ENCODE data around the gene ZNF335. TPM values are rescaled to one million over a fixed set of nuclear protein-coding genes. Genes with fewer than 3 reads are reported as not detected.

The ZNF335 gene
- total and polyA plus RNA-seq, 2 of the 13 experiments (the other 11 are each of a cell fraction or from before 2014, with no cell fraction given) = 9.7 to 13.7 TPM

DNA sequence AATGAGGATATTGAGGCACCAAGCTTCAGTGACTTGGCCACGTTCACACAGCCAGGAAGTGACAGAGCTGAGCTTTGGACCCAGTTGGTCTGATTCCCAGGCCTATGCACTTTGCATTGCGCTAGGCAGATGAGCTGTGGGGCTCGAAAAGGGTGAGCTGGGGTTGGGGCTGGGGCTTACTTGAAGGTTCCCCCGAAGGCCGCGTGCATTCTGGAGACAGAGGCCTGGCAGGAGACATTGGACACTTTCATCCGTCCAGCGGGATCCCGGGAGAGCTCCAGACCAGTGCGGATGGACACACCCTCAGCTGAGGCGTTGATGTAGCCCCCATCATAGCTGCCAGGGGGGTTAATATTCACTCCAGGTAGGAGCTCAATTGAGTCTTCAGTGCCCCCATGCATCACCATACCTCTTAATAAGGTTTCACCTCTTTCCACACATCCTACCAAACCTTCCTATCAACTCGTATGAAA, 62.6 kb downstream of the ZNF335 start (continued):
- TF ChIP-seq ZBTB40 (IDR thresholded peaks at IDR 0.05) = no peak
- TF ChIP-seq ZBTB40 (CRISPR knock-in tag; IDR thresholded peaks at IDR 0.05) = peak; percentile 35; the same call in 1 of the 2 replicates
- TF ChIP-seq CAMTA2 (CRISPR knock-in tag; IDR thresholded peaks at IDR 0.05; ENCODE audit: borderline replicate concordance) = peak; percentile 61; the same call in 1 of the 2 replicates
- peak; percentile 64 for TF ChIP-seq CEBPG (CRISPR knock-in tag; IDR thresholded peaks at IDR 0.05)
- no peak for TF ChIP-seq SUZ12 (IDR thresholded peaks at IDR 0.05; ENCODE audit: low read depth, low read length)
- no peak for TF ChIP-seq ZKSCAN1 (IDR thresholded peaks at IDR 0.05; ENCODE audit: low read length)
- TF ChIP-seq GATAD1 (CRISPR knock-in tag; IDR thresholded peaks at IDR 0.05) = peak; percentile 25; the same call in 1 of the 2 replicates
- no peak for TF ChIP-seq CERS6 (CRISPR knock-in tag; IDR thresholded peaks at IDR 0.05)
- TF ChIP-seq MIXL1 (CRISPR knock-in tag; IDR thresholded peaks at IDR 0.05) = peak; percentile 59; the same call in 1 of the 2 replicates
- TF ChIP-seq XRCC5 (optimal IDR thresholded peaks at IDR 0.05; ENCODE audit: low read length) = peak; percentile 37
- no peak for TF ChIP-seq KDM4B (CRISPR knock-in tag; IDR thresholded peaks at IDR 0.05)
- 0 out of 2 replicates have a peak, but pooled peaks have one; percentile 12 for TF ChIP-seq ZNF333 (CRISPR knock-in tag; IDR thresholded peaks at IDR 0.05; ENCODE audit: borderline replicate concordance)
- 0 out of 2 replicates have a peak, but pooled peaks have one; percentile 23 for TF ChIP-seq MEIS2 (CRISPR knock-in tag; IDR thresholded peaks at IDR 0.05)
- TF ChIP-seq ZNF841 (CRISPR knock-in tag; IDR thresholded peaks at IDR 0.05; ENCODE audit: borderline replicate concordance) = no peak
- TF ChIP-seq BCL6 (CRISPR knock-in tag; IDR thresholded peaks at IDR 0.05) = peak; percentile 52
- TF ChIP-seq BRCA1 (CRISPR knock-in tag; IDR thresholded peaks at IDR 0.05) = peak; percentile 7; the same call in 1 of the 2 replicates
- peak; percentile 53; the same call in 1 of the 2 replicates for TF ChIP-seq ZNF331 (CRISPR knock-in tag; IDR thresholded peaks at IDR 0.05)
- 0 out of 2 replicates have a peak, but pooled peaks have one; percentile 48 for TF ChIP-seq FOSL2 (CRISPR knock-in tag; IDR thresholded peaks at IDR 0.05)
- peak; percentile 49; the same call in 1 of the 2 replicates for TF ChIP-seq RCOR2 (CRISPR knock-in tag; IDR thresholded peaks at IDR 0.05)
- TF ChIP-seq REPIN1 (CRISPR knock-in tag; IDR thresholded peaks at IDR 0.05; ENCODE audit: borderline replicate concordance, low read depth) = peak; percentile 73; the same call in 1 of the 2 replicates
- TF ChIP-seq MBD4 (IDR thresholded peaks at IDR 0.05; ENCODE audit: borderline replicate concordance, low read length) = no peak
- peak; percentile 16; the same call in 1 of the 2 replicates for TF ChIP-seq MAZ (IDR thresholded peaks at IDR 0.05; ENCODE audit: borderline replicate concordance, low read depth, low read length)
- no peak for TF ChIP-seq MAZ (CRISPR knock-in tag; IDR thresholded peaks at IDR 0.05; ENCODE audit: low read depth)

Data from HepG2 (cell line).